K562 (cell line): ENCODE measurements around the gene WDR90. TPM values are rescaled to one million over a fixed set of nuclear protein-coding genes. Genes with fewer than 3 reads are reported as not detected.

Experiments
- ATF3 ChIP-seq, 2 experiments: fragments of 450-650 bp in 1 of 2; sonication (generic) in 1 of 2; formaldehyde crosslinking in 1 of 2; IDR thresholded peaks in 1 of 2; conservative IDR thresholded peaks in 1 of 2; 2 replicates each; pipeline versions ENCODE4 v1.6.1 to v1.8.1; 2016 to 2023; ENCODE audit warnings: mild to moderate bottlenecking in 2 of 2, moderate library complexity in 2 of 2, inconsistent platforms in 1 of 2, missing genetic modification reagents in 1 of 2
- ATF7 ChIP-seq: fragments of 450-650 bp; IDR thresholded peaks from 2 replicates; pipeline ENCODE4 v1.7.1; 2014; ENCODE audit warnings: mild to moderate bottlenecking, moderate library complexity
- BACH1 ChIP-seq: fragments of 200-800 bp; sonication (Bioruptor generic); IDR thresholded peaks from 2 replicates; pipeline ENCODE4 v1.6.1; 2016; ENCODE audit warnings: missing genetic modification characterization, missing compliant biosample characterization
- BCL6 ChIP-seq: fragments of 250-450 bp; sonication (Bioruptor Pico); IDR thresholded peaks from 2 replicates; pipeline ENCODE4 v1.4.0; 2020
- BRCA1 ChIP-seq, 2 experiments: fragments of 450-650 bp in 1 of 2; sonication (generic) in 1 of 2; formaldehyde crosslinking in 1 of 2; IDR thresholded peaks; 2 replicates each; pipeline versions ENCODE4 v1.5.0 to v1.6.1; 2017 to 2020; ENCODE audit warnings: mild to moderate bottlenecking in 1 of 2, missing genetic modification reagents in 1 of 2
- CEBPB ChIP-seq: fragments of 450-650 bp; IDR thresholded peaks from 2 replicates; pipeline ENCODE4 v1.6.1; 2016; ENCODE audit warnings: missing genetic modification characterization, missing compliant biosample characterization
- CHD2 ChIP-seq: IDR thresholded peaks from 2 replicates; pipeline ENCODE4 v1.6.1; 2011; ENCODE audit warnings: low read depth, low read length
- ELF4 ChIP-seq: fragments of 450-650 bp; formaldehyde crosslinking; IDR thresholded peaks from 2 replicates; pipeline ENCODE4 v1.4.0; 2022; ENCODE audit warnings: missing genetic modification characterization
- ILF3 ChIP-seq: fragments of 450-650 bp; IDR thresholded peaks from 2 replicates; pipeline ENCODE4 v1.6.1; 2018; ENCODE audit warnings: antibody characterized with exemption, mild to moderate bottlenecking, moderate library complexity, borderline replicate concordance
- KLF1 ChIP-seq: fragments of 450-650 bp; IDR thresholded peaks from 2 replicates; pipeline ENCODE4 v1.6.1; 2016; ENCODE audit warnings: missing genetic modification characterization, missing compliant biosample characterization
- L3MBTL2 ChIP-seq: fragments of 450-650 bp; IDR thresholded peaks from 2 replicates; pipeline ENCODE4 v1.6.1; 2016; ENCODE audit warnings: mild to moderate bottlenecking, moderate library complexity
- MLLT1 ChIP-seq, 2 experiments: fragments of 450-650 bp; IDR thresholded peaks; 2 replicates each; pipeline ENCODE4 v1.6.1; 2016
- MXI1 ChIP-seq: IDR thresholded peaks from 2 replicates; pipeline ENCODE4 v1.6.1; 2011; ENCODE audit warnings: low read depth, mild to moderate bottlenecking, improper control_type of control experiment, low read length
- NFIC ChIP-seq: fragments of 450-650 bp; IDR thresholded peaks from 2 replicates; pipeline ENCODE4 v1.6.1; 2017; ENCODE audit warnings: mild to moderate bottlenecking, inconsistent platforms
- NFIX ChIP-seq: fragments of 250-450 bp; sonication (Bioruptor Pico); IDR thresholded peaks from 2 replicates; pipeline ENCODE4 v1.4.0; 2020; ENCODE audit warnings: low read depth, mild to moderate bottlenecking, moderate library complexity
- NR1H2 ChIP-seq: sonication (generic); formaldehyde crosslinking; IDR thresholded peaks from 2 replicates; pipeline ENCODE4 v1.4.0; 2020; ENCODE audit warnings: mild to moderate bottlenecking, missing genetic modification reagents
- POLR2G ChIP-seq: fragments of 200-400 bp; formaldehyde crosslinking; IDR thresholded peaks from 2 replicates; pipeline ENCODE4 v1.6.1; 2017; ENCODE audit warnings: low read depth, mild to moderate bottlenecking, antibody characterized with exemption, low read length, moderate library complexity
- PTTG1 ChIP-seq: fragments of 450-650 bp; IDR thresholded peaks from 2 replicates; pipeline ENCODE4 v1.6.1; 2016; ENCODE audit warnings: low read depth, mild to moderate bottlenecking, missing genetic modification characterization, missing compliant biosample characterization
- RBFOX2 ChIP-seq: fragments of 200-400 bp; formaldehyde crosslinking; IDR thresholded peaks from 2 replicates; pipeline ENCODE4 v1.6.1; 2017; ENCODE audit warnings: low read depth, mild to moderate bottlenecking, low read length, moderate library complexity
- RFX1 ChIP-seq: fragments of 450-650 bp; IDR thresholded peaks from 2 replicates; pipeline ENCODE4 v1.6.1; 2016; ENCODE audit warnings: mild to moderate bottlenecking, moderate library complexity
- SIRT6 ChIP-seq: IDR thresholded peaks from one replicate; pipeline ENCODE4 v1.6.1; 2012; ENCODE audit warnings: low read depth, mild to moderate bottlenecking, control low read depth, inconsistent platforms, low read length, moderate library complexity
- ZBTB33 ChIP-seq: sonication (generic); formaldehyde crosslinking; IDR thresholded peaks from 2 replicates; pipeline ENCODE4 v1.8.1; 2023; ENCODE audit warnings: mild to moderate bottlenecking, missing genetic modification reagents
- ZFP30 ChIP-seq: fragments of 250-450 bp; sonication (Bioruptor Pico); IDR thresholded peaks from 2 replicates; pipeline ENCODE4 v1.8.0; 2022; ENCODE audit warnings: moderate library complexity, mild to moderate bottlenecking, inconsistent platforms, borderline replicate concordance
- ZKSCAN3 ChIP-seq: fragments of 250-450 bp; sonication (Bioruptor Pico); IDR thresholded peaks from 2 replicates; pipeline ENCODE4 v1.4.0; 2020
- ZKSCAN8 ChIP-seq: fragments of 200-800 bp; sonication (Bioruptor generic); IDR thresholded peaks from 2 replicates; pipeline ENCODE4 v1.6.1; 2016; ENCODE audit warnings: missing genetic modification characterization, missing compliant biosample characterization
- ZNF764 ChIP-seq: fragments of 250-450 bp; sonication (Bioruptor Pico); IDR thresholded peaks from 2 replicates; pipeline ENCODE4 v1.4.0; 2020; ENCODE audit warnings: low read depth, mild to moderate bottlenecking, moderate library complexity
- polyA plus RNA-seq, 8 experiments: library from polyadenylated mRNA; depleted of rRNA in 4 of 8; stranded (reverse) in 5 of 8; unstranded in 3 of 8; fragments of >200 nt; fragmentation: Nextera tagmentation in 2 of 8; fragmentation: Illumina TruSeq in 1 of 8; extraction: Ambion mirVana in 2 of 8; extraction: Trizol in 1 of 8; gene quantifications; 2 replicates each; pipeline versions ENCODE4 v1.2.1 to v1.2.3, GENCODE V29; 2011 to 2014; ENCODE audit warnings: inconsistent platforms in 1 of 8, missing spikeins in 1 of 8
- total RNA-seq, 7 experiments: library from RNA; depleted of rRNA in 6 of 7; stranded (reverse); fragments of >200 nt in 6 of 7; fragmentation: Illumina TruSeq in 2 of 7; extraction: Trizol in 2 of 7; gene quantifications; 2 replicates each; pipeline versions ENCODE4 v1.2.1 to v1.2.3, GENCODE V29; 2011 to 2021; ENCODE audit warnings: low replicate concordance in 1 of 7

The WDR90 gene
- total and polyA plus RNA-seq, 9 of the 15 experiments (the other 6 are each of a cell fraction or from before 2014, with no cell fraction given), result 0.44 to 12.6 (median 3.3) TPM

- no peak for TF ChIP-seq SIRT6
- TF ChIP-seq CHD2, result no peak
- no peak for TF ChIP-seq ZNF764
- peak; percentile 26; the same call in 1 of the 2 replicates for TF ChIP-seq KLF1 (tag)
- TF ChIP-seq ZBTB33, result peak; percentile 99
- peak; percentile 88 for TF ChIP-seq NFIC
- TF ChIP-seq BRCA1 (IDR thresholded peaks at IDR 0.05), result no peak
- TF ChIP-seq BRCA1 (CRISPR knock-in tag; IDR thresholded peaks at IDR 0.05), result no peak
- TF ChIP-seq PTTG1 (tag), result no peak
- TF ChIP-seq ZKSCAN8, result no peak
- no peak for TF ChIP-seq ZFP30 (CRISPR knock-in tag)
- TF ChIP-seq RFX1, result no peak
- no peak for TF ChIP-seq BCL6 (CRISPR knock-in tag)
- TF ChIP-seq ILF3, result no peak
- peak; percentile 50; the same call in 1 of the 2 replicates for TF ChIP-seq POLR2G
- TF ChIP-seq MLLT1 (IDR thresholded peaks at IDR 0.05), result peak in 1 of 2 experiments; percentile 91; a peak in 1 of 4 replicates
- 0 out of 2 replicates have a peak, but pooled peaks have one; percentile 15 for TF ChIP-seq L3MBTL2
- no peak for TF ChIP-seq NFIX (CRISPR knock-in tag)
- TF ChIP-seq ATF7, result no peak
- TF ChIP-seq ZKSCAN3 (CRISPR knock-in tag), result no peak
- no peak for TF ChIP-seq NR1H2 (CRISPR knock-in tag)
- TF ChIP-seq BACH1, result no peak
- TF ChIP-seq RBFOX2, result no peak
- no peak for TF ChIP-seq MXI1
- no peak for TF ChIP-seq ELF4 (CRISPR knock-in tag)
- TF ChIP-seq CEBPB (tag), result no peak
- TF ChIP-seq ATF3 (IDR thresholded peaks at IDR 0.05), result no peak; the same call in 1 of the 2 replicates
- no peak for TF ChIP-seq ATF3 (CRISPR knock-in tag; conservative IDR thresholded peaks at IDR 0.05)
Observed at GRCh38 chr16:627454-628239, 21.5 kb upstream of the WDR90 start (continued).
